Osteoblast (primary cell): Measurements from ENCODE around the gene KNSTRN. TPM values are rescaled to one million over a fixed set of nuclear protein-coding genes. Genes with fewer than 3 reads are reported as not detected.

ENCODE experiments used
- DNase-seq: peaks from one replicate; pipeline ENCODE4 v3.0.0; 2011; ENCODE audit warnings: low spot score, mixed read lengths; ENCODE audit not compliant: insufficient read length; ENCODE audit errors: missing footprints
- H2AFZ ChIP-seq: 2 replicates; pipeline ENCODE4 v1.6.0; 2011; ENCODE audit warnings: mild to moderate bottlenecking, low read length
- H3K27ac ChIP-seq: 2 replicates; pipeline ENCODE4 v1.5.1; 2011; ENCODE audit warnings: mild to moderate bottlenecking, low read depth, low read length, moderate library complexity
- H3K27me3 ChIP-seq: 2 replicates; pipeline ENCODE4 v1.6.0; 2012; ENCODE audit warnings: mild to moderate bottlenecking, control low read depth, inconsistent platforms, low read length, moderate library complexity; ENCODE audit not compliant: insufficient read depth
- H3K36me3 ChIP-seq: 2 replicates; pipeline ENCODE4 v1.5.1; 2011; ENCODE audit warnings: mild to moderate bottlenecking, low read length, control low read depth, moderate library complexity; ENCODE audit not compliant: insufficient read depth
- H3K4me1 ChIP-seq: 2 replicates; pipeline ENCODE4 v1.5.1; 2011; ENCODE audit warnings: mild to moderate bottlenecking, low read length, control low read depth, moderate library complexity; ENCODE audit not compliant: insufficient read depth
- H3K4me2 ChIP-seq: 2 replicates; pipeline ENCODE4 v1.6.0; 2011; ENCODE audit warnings: mild to moderate bottlenecking, low read length; ENCODE audit not compliant: insufficient read depth
- H3K4me3 ChIP-seq: fragments of 200-600 bp; sonication (generic); 3 replicates; pipeline ENCODE4 v1.5.1; 2012; ENCODE audit warnings: mild to moderate bottlenecking, low read length, inconsistent platforms; ENCODE audit not compliant: insufficient read depth
- H3K79me2 ChIP-seq: 2 replicates; pipeline ENCODE4 v1.6.0; 2012; ENCODE audit warnings: mild to moderate bottlenecking, low read length, control low read depth, inconsistent platforms; ENCODE audit not compliant: insufficient read depth
- H3K9me3 ChIP-seq: 2 replicates; pipeline ENCODE4 v1.5.1; 2011; ENCODE audit warnings: low read depth, low read length, control low read depth
- H4K20me1 ChIP-seq: 2 replicates; pipeline ENCODE4 v1.6.0; 2012; ENCODE audit warnings: mild to moderate bottlenecking, low read length, control low read depth; ENCODE audit not compliant: insufficient read depth
- CTCF ChIP-seq: IDR thresholded peaks from 2 replicates; pipeline ENCODE4 v1.5.1; 2011; ENCODE audit warnings: mild to moderate bottlenecking, low read depth, low read length, moderate library complexity; ENCODE audit errors: extremely low read depth
- total RNA-seq: library from RNA; depleted of rRNA; stranded (reverse); fragments of >200 nt; gene quantifications from 2 replicates; pipeline ENCODE4 v1.2.3, GENCODE V29; 2012

Gene KNSTRN
- total RNA-seq, 1 donor = 19.9 TPM

GRCh38 chr15:40358471-40359353 is 23.8 kb upstream of the KNSTRN start:
- Histone ChIP-seq H3K4me1 (peaks cover 12% of the 10 kb centered on the region), H3K27me3 (peaks cover 17% of the 10 kb centered on the region), H4K20me1 (no peaks in the 10 kb centered on the region), H3K27ac (no peak overlapping the region), H3K79me2 (no peaks in the 10 kb centered on the region), H3K4me2 (peak overlapping the region; percentile 75), H2AFZ (no peak overlapping the region), H3K4me3 (peak overlapping the region; percentile 60), H3K36me3 (no peaks in the 10 kb centered on the region), H3K9me3 (no peaks in the 10 kb centered on the region)
- no peak for TF ChIP-seq CTCF
- DNase-seq = peak; percentile 74

GRCh38 chr15:40360015-40360414 is 22.5 kb upstream of the KNSTRN start:
- no peak for TF ChIP-seq CTCF
- H3K79me2 ChIP-seq = no peaks in the 10 kb centered on the region
- H3K4me1 ChIP-seq = peaks cover 4% of the 10 kb centered on the region
- H3K36me3 ChIP-seq = no peaks in the 10 kb centered on the region
- H3K4me2 ChIP-seq = no peak overlapping the region
- no peak for DNase-seq
- H4K20me1 ChIP-seq = no peaks in the 10 kb centered on the region
- peaks cover 19% of the 10 kb centered on the region for H3K27me3 ChIP-seq
- no peak overlapping the region for H2AFZ ChIP-seq
- H3K9me3 ChIP-seq = no peaks in the 10 kb centered on the region
- no peak overlapping the region for H3K4me3 ChIP-seq
- H3K27ac ChIP-seq = no peak overlapping the region

DNA sequence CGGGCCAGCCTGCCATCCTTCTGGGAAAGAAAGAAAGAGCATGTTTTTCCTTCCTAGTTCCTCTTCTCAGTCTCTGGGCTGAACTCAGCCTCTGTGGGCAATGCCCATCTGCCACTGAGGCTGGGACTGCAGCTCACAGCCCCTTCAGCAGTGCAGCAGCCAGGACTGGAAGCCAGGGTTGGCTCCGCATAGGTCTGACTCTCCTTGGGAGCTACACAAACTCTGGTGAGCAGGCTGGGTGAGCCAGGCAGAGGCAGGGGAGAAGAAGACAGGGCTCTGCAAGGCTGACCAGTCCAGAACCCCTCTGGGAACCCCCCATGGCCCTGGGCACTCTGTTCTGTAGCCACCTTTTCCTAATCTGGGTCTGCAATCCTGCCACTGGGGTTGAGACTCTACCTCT is 20.9 kb upstream of the KNSTRN start:
- no peak overlapping the region for H3K4me3 ChIP-seq
- H3K4me2 ChIP-seq = no peak overlapping the region
- H4K20me1 ChIP-seq = no peaks in the 10 kb centered on the region
- H3K9me3 ChIP-seq = no peaks in the 10 kb centered on the region
- no peak overlapping the region for H3K27ac ChIP-seq
- H2AFZ ChIP-seq = no peak overlapping the region
- peaks cover 4% of the 10 kb centered on the region for H3K4me1 ChIP-seq
- no peak for TF ChIP-seq CTCF
- H3K27me3 ChIP-seq = peaks cover 19% of the 10 kb centered on the region
- H3K79me2 ChIP-seq = no peaks in the 10 kb centered on the region
- peak; percentile 77 for DNase-seq
- no peaks in the 10 kb centered on the region for H3K36me3 ChIP-seq

- no peak overlapping the region for H2AFZ ChIP-seq
- H3K4me2 ChIP-seq = no peak overlapping the region
- H3K36me3 ChIP-seq = no peaks in the 10 kb centered on the region
- TF ChIP-seq CTCF = no peak
- H3K27me3 ChIP-seq = peaks cover 18% of the 10 kb centered on the region
- no peak overlapping the region for H3K4me3 ChIP-seq
- H3K4me1 ChIP-seq = peaks cover 4% of the 10 kb centered on the region
- H3K27ac ChIP-seq = no peak overlapping the region
- H3K79me2 ChIP-seq = no peaks in the 10 kb centered on the region
- no peaks in the 10 kb centered on the region for H3K9me3 ChIP-seq
- H4K20me1 ChIP-seq = no peaks in the 10 kb centered on the region
- peak; percentile 71 for DNase-seq
Observed at GRCh38 chr15:40363611-40364010, 18.9 kb upstream of the KNSTRN start.
